ENCODE data around the gene PARD3. TPM values are rescaled to one million over a fixed set of nuclear protein-coding genes. Genes with fewer than 3 reads are reported as not detected.
"Not testable (repeated sequence)": the region's sequence is repeated elsewhere in the genome, so short reads cannot be mapped to it uniquely, and the experiment has no call there.

Gene PARD3
- total RNA-seq, 2 donors from 2014 or later: 59.6 to 74.6 TPM

DNA sequence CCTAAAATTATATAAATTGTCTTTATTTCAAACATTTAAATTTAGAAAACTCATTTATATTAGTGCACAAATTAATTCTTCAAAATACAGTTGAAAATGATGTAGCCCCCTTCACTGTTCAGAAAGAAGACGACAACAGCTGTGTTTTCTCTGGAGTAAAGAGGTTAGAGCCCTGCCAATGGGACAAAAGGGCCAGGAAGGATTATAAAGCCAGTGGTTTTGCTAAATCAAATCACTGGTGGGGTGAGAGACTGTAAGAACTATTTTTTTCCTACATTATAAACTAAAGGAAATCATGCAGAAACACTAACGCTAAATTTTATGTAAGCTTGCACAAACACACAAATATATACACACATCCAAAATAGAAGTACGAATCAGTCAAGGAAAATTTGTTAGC is 386.6 kb downstream of the PARD3 start:
- WGBS, 2 experiments (ENCODE audit: insufficient coverage in 1 of 2, insufficient read length in 1 of 2): 27% methylated on average over 3 of the region's 3 CpGs; no CpG with 5 or more reads in 1 of the 2 experiments
- TF ChIP-seq, protein P1, sequence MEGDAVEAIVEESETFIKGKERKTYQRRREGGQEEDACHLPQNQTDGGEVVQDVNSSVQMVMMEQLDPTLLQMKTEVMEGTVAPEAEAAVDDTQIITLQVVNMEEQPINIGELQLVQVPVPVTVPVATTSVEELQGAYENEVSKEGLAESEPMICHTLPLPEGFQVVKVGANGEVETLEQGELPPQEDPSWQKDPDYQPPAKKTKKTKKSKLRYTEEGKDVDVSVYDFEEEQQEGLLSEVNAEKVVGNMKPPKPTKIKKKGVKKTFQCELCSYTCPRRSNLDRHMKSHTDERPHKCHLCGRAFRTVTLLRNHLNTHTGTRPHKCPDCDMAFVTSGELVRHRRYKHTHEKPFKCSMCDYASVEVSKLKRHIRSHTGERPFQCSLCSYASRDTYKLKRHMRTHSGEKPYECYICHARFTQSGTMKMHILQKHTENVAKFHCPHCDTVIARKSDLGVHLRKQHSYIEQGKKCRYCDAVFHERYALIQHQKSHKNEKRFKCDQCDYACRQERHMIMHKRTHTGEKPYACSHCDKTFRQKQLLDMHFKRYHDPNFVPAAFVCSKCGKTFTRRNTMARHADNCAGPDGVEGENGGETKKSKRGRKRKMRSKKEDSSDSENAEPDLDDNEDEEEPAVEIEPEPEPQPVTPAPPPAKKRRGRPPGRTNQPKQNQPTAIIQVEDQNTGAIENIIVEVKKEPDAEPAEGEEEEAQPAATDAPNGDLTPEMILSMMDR (conservative IDR thresholded peaks at IDR 0.05): no peak
- no peaks in the 10 kb centered on the region for H3K27me3 Mint-ChIP-seq (ENCODE audit: insufficient read depth)
- H3K36me3 Mint-ChIP-seq (ENCODE audit: low read depth): no peaks in the 10 kb centered on the region
- peaks cover 7% of the 10 kb centered on the region for H3K4me1 ChIP-seq (ENCODE audit: control insufficient read depth, insufficient read depth, low read length)
- H3K9me3 Mint-ChIP-seq: no peaks in the 10 kb centered on the region
- no peaks in the 10 kb centered on the region for H3K36me3 ChIP-seq (ENCODE audit: control insufficient read depth, insufficient read depth, low read length)
- H3K27ac Mint-ChIP-seq: no peak overlapping the region
- H3K27me3 ChIP-seq (ENCODE audit: control insufficient read depth, insufficient read depth, low read length, poor library complexity, severe bottlenecking): no peaks in the 10 kb centered on the region
- H3K27ac ChIP-seq (ENCODE audit: low read depth, low read length): no peak overlapping the region
- no peak overlapping the region for H3K9ac ChIP-seq (ENCODE audit: extremely low read depth, low read length, poor library complexity, severe bottlenecking)
- no peak overlapping the region for H3K4me3 ChIP-seq (ENCODE audit: low read length)
- no peaks in the 10 kb centered on the region for H3K9me3 ChIP-seq (ENCODE audit: control insufficient read depth, low read length)
- no peak overlapping the region for H3K4me3 Mint-ChIP-seq
- no peak for DNase-seq
- peaks cover 44% of the 10 kb centered on the region for H3K4me1 Mint-ChIP-seq

DNA sequence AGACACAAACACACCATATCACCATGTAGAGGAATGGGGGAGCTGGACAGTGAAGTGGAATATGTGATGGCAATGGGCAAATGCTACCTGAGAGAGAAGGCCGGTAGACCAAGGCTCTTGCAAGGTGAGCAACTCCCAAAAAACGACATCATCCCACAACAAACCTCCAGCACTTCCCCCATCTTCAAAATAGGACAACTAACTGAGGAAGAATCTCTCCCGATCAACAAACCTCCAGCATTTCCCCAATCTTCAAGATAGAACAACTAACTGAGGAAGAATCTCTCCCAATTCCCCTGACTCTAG is 387.2 kb downstream of the PARD3 start:
- DNase-seq: peak; percentile 55
- Histone ChIP-seq H3K4me1 (ENCODE audit: control insufficient read depth, insufficient read depth, low read length) (peaks cover 7% of the 10 kb centered on the region), H3K36me3 (ENCODE audit: control insufficient read depth, insufficient read depth, low read length) (no peaks in the 10 kb centered on the region), H3K9me3 (ENCODE audit: control insufficient read depth, low read length) (no peaks in the 10 kb centered on the region), H3K27ac (ENCODE audit: low read depth, low read length) (no peak overlapping the region), H3K4me3 (ENCODE audit: low read length) (peak overlapping the region; percentile 64), H3K9ac (ENCODE audit: extremely low read depth, low read length, poor library complexity, severe bottlenecking) (peak overlapping the region; percentile 24), H3K27me3 (ENCODE audit: control insufficient read depth, insufficient read depth, low read length, poor library complexity, severe bottlenecking) (no peaks in the 10 kb centered on the region)
- no peaks in the 10 kb centered on the region for H3K9me3 Mint-ChIP-seq
- H3K4me1 Mint-ChIP-seq: peaks cover 48% of the 10 kb centered on the region
- peak overlapping the region; percentile 92 for H3K27ac Mint-ChIP-seq
- 60% methylated on average over 3 of the region's 3 CpGs; no CpG with 5 or more reads in 1 of the 2 experiments for WGBS, 2 experiments (ENCODE audit: insufficient coverage in 1 of 2, insufficient read length in 1 of 2)
- no peaks in the 10 kb centered on the region for H3K27me3 Mint-ChIP-seq (ENCODE audit: insufficient read depth)
- no peaks in the 10 kb centered on the region for H3K36me3 Mint-ChIP-seq (ENCODE audit: low read depth)
- TF ChIP-seq, protein P1 (conservative IDR thresholded peaks at IDR 0.05): no peak
- H3K4me3 Mint-ChIP-seq: peak overlapping the region; percentile 35

DNA sequence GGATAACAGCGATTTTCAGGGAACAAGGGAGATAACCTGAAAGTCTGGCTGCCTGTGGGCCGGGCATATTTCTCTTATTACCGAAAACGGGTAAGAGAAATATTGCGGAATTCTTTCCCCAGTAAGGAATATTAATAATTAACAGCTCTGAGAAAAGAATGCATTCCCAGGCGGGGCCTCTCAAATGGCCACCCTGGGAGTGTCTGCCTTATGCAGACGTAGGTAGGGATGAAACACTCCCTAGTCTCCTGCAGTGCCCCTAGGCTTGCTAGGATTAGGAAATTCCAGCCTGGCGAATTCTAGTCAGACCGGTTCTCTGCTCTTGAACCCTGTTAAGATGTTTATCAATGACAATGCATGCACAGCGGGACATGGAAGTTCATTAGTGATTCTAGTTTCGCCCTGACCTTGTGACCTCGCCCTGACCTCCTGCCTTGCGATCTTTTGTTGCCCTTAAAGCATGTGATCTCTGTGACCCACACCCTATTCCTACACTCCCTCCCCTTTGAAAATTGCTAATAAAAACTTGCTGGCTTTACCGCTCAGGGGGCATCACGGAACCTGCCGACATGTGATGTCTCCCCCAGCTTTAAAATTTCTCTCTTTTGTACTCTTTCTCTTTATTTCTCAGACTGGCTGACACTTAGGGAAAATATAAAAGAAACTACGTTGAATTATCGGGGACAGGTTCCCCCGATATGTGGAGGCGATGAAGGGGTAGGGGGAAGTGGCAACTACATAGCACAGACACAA is 387.8 kb downstream of the PARD3 start:
- Mint-ChIP-seq H3K4me1 (peaks cover 49% of the 10 kb centered on the region), H3K4me3 (peak overlapping the region; percentile 35), H3K27ac (peak overlapping the region; percentile 97)
- H3K36me3 Mint-ChIP-seq (ENCODE audit: low read depth); H3K4me1 ChIP-seq (ENCODE audit: control insufficient read depth, insufficient read depth, low read length); H3K27me3 ChIP-seq (ENCODE audit: control insufficient read depth, insufficient read depth, low read length, poor library complexity, severe bottlenecking); H3K27me3 Mint-ChIP-seq (ENCODE audit: insufficient read depth); H3K9me3 ChIP-seq (ENCODE audit: control insufficient read depth, low read length); H3K36me3 ChIP-seq (ENCODE audit: control insufficient read depth, insufficient read depth, low read length); H3K9me3 Mint-ChIP-seq; H3K27ac ChIP-seq (ENCODE audit: low read depth, low read length): not testable (repeated sequence)
- peak overlapping the region; percentile 24 for H3K9ac ChIP-seq (ENCODE audit: extremely low read depth, low read length, poor library complexity, severe bottlenecking)
- WGBS, 2 experiments (ENCODE audit: insufficient coverage in 1 of 2, insufficient read length in 1 of 2): 5 to 15% methylated on average over 9 to 18 of the region's 20 CpGs
- H3K4me3 ChIP-seq (ENCODE audit: low read length): peak overlapping the region; percentile 64
- peak; percentile 90 for DNase-seq

DNA sequence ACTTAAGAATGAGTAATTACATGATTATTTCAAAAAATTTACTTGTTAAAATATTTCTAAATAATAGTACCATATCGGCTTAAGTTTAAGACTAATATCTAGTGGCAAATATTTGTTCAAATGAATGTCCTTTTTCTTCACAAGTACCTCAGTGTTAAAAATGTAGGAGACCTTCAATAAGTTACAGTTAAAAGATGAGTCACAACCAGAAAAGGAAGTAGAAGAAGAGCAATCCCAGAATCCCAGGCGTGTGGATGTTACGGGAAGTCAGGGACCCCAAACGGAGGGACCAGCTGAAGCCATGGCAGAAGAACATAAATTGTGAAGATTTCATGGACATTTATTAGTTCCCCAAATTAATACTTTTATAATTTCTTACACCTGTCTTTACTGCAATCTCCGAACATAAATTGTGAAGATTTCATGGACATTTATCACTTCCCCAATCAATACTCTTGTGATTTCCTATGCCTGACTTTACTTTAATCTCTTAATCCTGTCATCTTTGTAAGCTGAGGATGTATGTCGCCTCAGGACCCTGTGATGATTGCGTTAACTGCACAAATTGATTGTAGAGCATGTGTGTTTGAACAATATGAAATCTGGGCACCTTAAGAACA is 388.4 kb downstream of the PARD3 start:
- H3K4me3 ChIP-seq (ENCODE audit: low read length); H3K36me3 Mint-ChIP-seq (ENCODE audit: low read depth); H3K36me3 ChIP-seq (ENCODE audit: control insufficient read depth, insufficient read depth, low read length); DNase-seq; H3K9me3 Mint-ChIP-seq; H3K9ac ChIP-seq (ENCODE audit: extremely low read depth, low read length, poor library complexity, severe bottlenecking); H3K4me1 ChIP-seq (ENCODE audit: control insufficient read depth, insufficient read depth, low read length); H3K27ac ChIP-seq (ENCODE audit: low read depth, low read length); H3K27me3 Mint-ChIP-seq (ENCODE audit: insufficient read depth); H3K27me3 ChIP-seq (ENCODE audit: control insufficient read depth, insufficient read depth, low read length, poor library complexity, severe bottlenecking); H3K9me3 ChIP-seq (ENCODE audit: control insufficient read depth, low read length): not testable (repeated sequence)
- peak overlapping the region; percentile 35 for H3K4me3 Mint-ChIP-seq
- 67 to 94% methylated on average over 3 to 7 of the region's 7 CpGs for WGBS, 2 experiments (ENCODE audit: insufficient coverage in 1 of 2, insufficient read length in 1 of 2)
- peaks cover 56% of the 10 kb centered on the region for H3K4me1 Mint-ChIP-seq
- peak overlapping the region; percentile 97 for H3K27ac Mint-ChIP-seq

Measured in endodermal cell (in vitro differentiated cells).